Endothelial cell of umbilical vein (primary cell): ENCODE results near the gene TRMT44. TPM values are rescaled to one million over a fixed set of nuclear protein-coding genes. Genes with fewer than 3 reads are reported as not detected.

Experiments
- BruUV-seq: library from RNA; stranded (reverse); fragments of 400-500 nt; replicated peaks from 2 replicates; lab custom pipeline; 2021; lab: Mats Ljungman, UMichigan
- CTCF ChIA-PET: fragments of 300-600, 350-600 bp; sonication (Branson Sonifier 250); formaldehyde crosslinking; loops from one replicate; lab custom pipeline; 2021; ENCODE audit warnings: antibody characterized with exemption, inconsistent platforms; lab: Charles Lee
- POLR2A ChIA-PET: fragments of 300-600, 350-600 bp; sonication (Branson Sonifier 250); formaldehyde crosslinking; loops from one replicate; lab custom pipeline; 2021; ENCODE audit warnings: antibody characterized with exemption, inconsistent platforms; lab: Charles Lee
- DNase-seq: peaks from one replicate; pipeline ENCODE4 v3.0.0-alpha.2; 2011; ENCODE audit warnings: low read depth, low spot score
- FAIRE-seq: peaks from 2 replicates; lab custom pipeline; 2011; peaks lifted over from hg19 to GRCh38; lab: Jason Lieb, UNC
- H2AFZ ChIP-seq: 2 replicates; pipeline ENCODE4 v1.6.0; 2012; ENCODE audit warnings: low read depth, low read length, control low read depth, inconsistent platforms
- H3K27ac ChIP-seq: 2 replicates; pipeline ENCODE4 v1.5.1; 2011; ENCODE audit warnings: low read depth, mild to moderate bottlenecking, control low read depth, low read length, moderate library complexity; ENCODE audit not compliant: insufficient read depth
- H3K27me3 ChIP-seq, 2 experiments: 2 replicates each; pipeline versions ENCODE4 v1.6.0 to v1.6.1; 2011; ENCODE audit warnings: low read length in 2 of 2, mixed read lengths in 1 of 2; ENCODE audit not compliant: control insufficient read depth in 2 of 2, insufficient read depth in 2 of 2
- H3K36me3 ChIP-seq, 2 experiments: 2 replicates in 1 of 2; 3 replicates in 1 of 2; pipeline ENCODE4 v1.5.1; 2011; ENCODE audit warnings: low read length in 2 of 2, mild to moderate bottlenecking in 1 of 2, moderate library complexity in 1 of 2; ENCODE audit not compliant: control insufficient read depth in 2 of 2, insufficient read depth in 2 of 2; ENCODE audit errors: extremely low read depth in 1 of 2
- H3K4me1 ChIP-seq: 3 replicates; pipeline ENCODE4 v1.5.1; 2011; ENCODE audit warnings: mild to moderate bottlenecking, low read length; ENCODE audit not compliant: control insufficient read depth, insufficient read depth; ENCODE audit errors: extremely low read depth
- H3K4me2 ChIP-seq: 2 replicates; pipeline ENCODE4 v1.6.1; 2011; ENCODE audit warnings: low read length, control low read depth, mixed read lengths; ENCODE audit not compliant: insufficient read depth
- H3K4me3 ChIP-seq, 3 experiments: fragments of 200-600 bp in 1 of 3; sonication (generic), shearing (Covaris generic) in 1 of 3; replicated peaks in 1 of 3; 2 replicates each; pipeline ENCODE4 v1.5.1; 2011 to 2016; ENCODE audit warnings: control low read depth in 3 of 3, low read length in 3 of 3, mild to moderate bottlenecking in 2 of 3, inconsistent platforms in 1 of 3, low read depth in 1 of 3, moderate library complexity in 1 of 3; ENCODE audit not compliant: insufficient read depth in 1 of 3
- H3K79me2 ChIP-seq: 2 replicates; pipeline ENCODE4 v1.6.0; 2012; ENCODE audit warnings: low read length, inconsistent platforms; ENCODE audit not compliant: control insufficient read depth, insufficient read depth
- H3K9ac ChIP-seq: replicated peaks from 2 replicates; pipeline ENCODE3; 2011; ENCODE audit warnings: low read length, control low read depth; ENCODE audit not compliant: insufficient read depth; ENCODE audit errors: extremely low read depth
- H3K9me1 ChIP-seq: replicated peaks from 3 replicates; pipeline ENCODE4 v1.6.0; 2011; ENCODE audit warnings: mild to moderate bottlenecking, low read length; ENCODE audit not compliant: control insufficient read depth, insufficient read depth; ENCODE audit errors: extremely low read depth
- H3K9me3 ChIP-seq: replicated peaks from 2 replicates; pipeline ENCODE4 v1.5.1; 2012; ENCODE audit warnings: low read length, inconsistent platforms; ENCODE audit not compliant: control insufficient read depth, insufficient read depth
- H4K20me1 ChIP-seq: replicated peaks from 2 replicates; pipeline ENCODE3; 2011; ENCODE audit warnings: mild to moderate bottlenecking, low read length; ENCODE audit not compliant: control insufficient read depth, insufficient read depth; ENCODE audit errors: extremely low read depth
- CTCF ChIP-seq, 2 donors: IDR thresholded peaks; 1 replicate in 1 of 2; 2 replicates in 1 of 2; pipeline ENCODE4 v1.5.1; 2011; ENCODE audit warnings: low read length in 2 of 2, mild to moderate bottlenecking in 2 of 2, moderate library complexity in 2 of 2, control low read depth in 1 of 2, inconsistent platforms in 1 of 2, low read depth in 1 of 2; ENCODE audit not compliant: insufficient read depth in 1 of 2; ENCODE audit errors: extremely low read depth in 1 of 2
- EZH2 ChIP-seq: IDR thresholded peaks from 2 replicates; pipeline ENCODE4 v1.6.1; 2012; ENCODE audit warnings: borderline replicate concordance, low read depth, mild to moderate bottlenecking, moderate library complexity, low read length, inconsistent platforms; ENCODE audit not compliant: severe bottlenecking
- FOS ChIP-seq: IDR thresholded peaks from 2 replicates; pipeline ENCODE4 v1.6.1; 2011; ENCODE audit warnings: mild to moderate bottlenecking, low read length, moderate library complexity, borderline replicate concordance; ENCODE audit not compliant: insufficient read depth
- GATA2 ChIP-seq: IDR thresholded peaks from 2 replicates; pipeline ENCODE4 v1.7.0; 2011; ENCODE audit warnings: low read depth, mild to moderate bottlenecking, moderate library complexity, mixed read lengths, low read length; ENCODE audit not compliant: insufficient read length, insufficient read depth
- JUN ChIP-seq: IDR thresholded peaks from 2 replicates; pipeline ENCODE4 v1.6.1; 2011; ENCODE audit warnings: borderline replicate concordance, low read depth; ENCODE audit not compliant: insufficient read length, insufficient read depth
- MAX ChIP-seq: IDR thresholded peaks from 2 replicates; pipeline ENCODE4 v1.6.1; 2011; ENCODE audit not compliant: insufficient read depth, insufficient read length
- MYC ChIP-seq: IDR thresholded peaks from one replicate; pipeline ENCODE4 v1.6.1; 2011; ENCODE audit warnings: mild to moderate bottlenecking, low read depth, low read length
- POLR2A ChIP-seq: IDR thresholded peaks from 2 replicates; pipeline ENCODE4 v1.6.1; 2012; ENCODE audit warnings: low read depth, mild to moderate bottlenecking, control low read depth, low read length
- POLR2AphosphoS5 ChIP-seq: IDR thresholded peaks from 2 replicates; pipeline ENCODE4 v1.6.1; 2012; ENCODE audit warnings: low read depth, mild to moderate bottlenecking, control low read depth, low read length, moderate library complexity; ENCODE audit not compliant: insufficient read depth
- dilution Hi-C: fragments of 300-500 bp; cut with MboI; formaldehyde crosslinking; loops from one replicate; pipeline ENCODE4 v1.15.0; 2019; ENCODE audit warnings: low sequenced_read_pairs; ENCODE audit not compliant: extremely low pct_ligation_motif_present
- intact Hi-C: fragments of 100-400 bp; cut with micrococcal nuclease; formaldehyde crosslinking; loops from one replicate; pipeline ENCODE4 v1.10.0; 2022
- polyA plus RNA-seq, 4 experiments: library from polyadenylated mRNA; depleted of rRNA in 3 of 4; stranded (reverse) in 3 of 4; unstranded in 1 of 4; fragments of >200 nt; gene quantifications; 2 replicates each; pipeline versions ENCODE4 v1.2.1 to v1.2.3, GENCODE V29; 2011 to 2012; ENCODE audit warnings: missing spikeins in 1 of 4
- total RNA-seq: library from RNA; stranded (reverse); gene quantifications from 2 replicates; pipeline ENCODE4 v1.2.3, GENCODE V29; 2021

The TRMT44 gene
- total and polyA plus RNA-seq, 2 donors (not counting 3 experiments of a cell fraction or from before 2014, with no cell fraction given), result 10.4 to 17.3 TPM

GRCh38 chr4:8465615-8466611 lies 25.3 kb downstream of the TRMT44 start:
- FAIRE-seq (no peak), DNase-seq (no peak)
- no TSS peak for BruUV-seq
- no peaks in the 10 kb centered on the region for H4K20me1 ChIP-seq
- no peaks in the 10 kb centered on the region for H3K27me3 ChIP-seq
- no peak overlapping the region for H3K4me3 ChIP-seq
- peaks cover 6 to 24% of the 10 kb centered on the region in 2 experiments for H3K36me3 ChIP-seq
- TF ChIP-seq JUN, result no peak
- no peak for TF ChIP-seq EZH2
- no peak for TF ChIP-seq CTCF (IDR thresholded peaks at IDR 0.05; ENCODE audit: extremely low read depth in 1 of 2, insufficient read depth in 1 of 2, low read depth in 1 of 2, low read length in 2 of 2)
- no peak for TF ChIP-seq MAX
- no peak for TF ChIP-seq GATA2
- no peak for TF ChIP-seq POLR2AphosphoS5
- no peak for TF ChIP-seq FOS
- no peak for TF ChIP-seq MYC
- TF ChIP-seq POLR2A, result no peak
- no peak overlapping the region for H2AFZ ChIP-seq
- H3K9ac ChIP-seq, result no peak overlapping the region
- dilution Hi-C loops, result no loop called here
- H3K79me2 ChIP-seq, result no peaks in the 10 kb centered on the region
- no peak overlapping the region for H3K4me2 ChIP-seq
- CTCF ChIA-PET, result no interaction called here
- intact Hi-C loops, result no loop called here
- H3K9me1 ChIP-seq, result no peaks in the 10 kb centered on the region
- H3K4me1 ChIP-seq, result no peaks in the 10 kb centered on the region
- H3K9me3 ChIP-seq, result no peaks in the 10 kb centered on the region
- no peak overlapping the region for H3K27ac ChIP-seq
- POLR2A ChIA-PET, result no interaction called here
